Measurements from ENCODE around the gene WDR90. TPM values are rescaled to one million over a fixed set of nuclear protein-coding genes. Genes with fewer than 3 reads are reported as not detected.
A peak's percentile ranks its signal among the peaks of the same experiment; 100 is the strongest.

The WDR90 gene
- polyA plus RNA-seq, 1 donor (not counting 4 experiments of a cell fraction or from before 2014, with no cell fraction given): 5.9 TPM

DNA sequence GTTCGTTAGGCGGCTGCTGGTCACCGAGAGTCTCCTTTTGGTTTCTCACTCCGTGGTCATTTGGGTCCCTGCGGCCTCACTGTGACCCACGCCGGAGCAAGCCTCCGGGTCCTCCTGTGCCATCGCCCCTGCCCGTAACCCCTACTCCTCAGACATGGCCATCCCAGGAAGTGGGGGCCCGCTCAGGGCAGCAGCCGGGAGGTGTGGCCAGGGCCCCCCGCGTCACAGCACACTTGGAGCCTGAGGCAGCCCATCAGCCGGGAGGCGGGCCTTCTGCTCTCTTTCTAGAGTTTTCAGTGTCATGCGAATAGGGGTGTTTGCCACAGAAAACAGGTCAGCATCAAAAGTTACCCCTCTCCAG, 26.3 kb upstream of the WDR90 start:
- Histone ChIP-seq H3K4me3 (ENCODE audit: control insufficient read depth in 2 of 3, extremely low read depth in 1 of 3, insufficient read depth in 2 of 3, low read depth in 1 of 3, low read length in 3 of 3) (peak overlapping the region in 1 of 3 experiments; percentile 32), H3K9me3 (ENCODE audit: control insufficient read depth, low read depth, low read length) (no peaks in the 10 kb centered on the region), H3K9ac (ENCODE audit: control insufficient read depth, extremely low read depth, insufficient read depth, low read length) (peak overlapping the region; percentile 22), H3K27ac (ENCODE audit: control insufficient read depth, insufficient read depth, low read length) (no peak overlapping the region), H3K9me1 (ENCODE audit: control insufficient read depth, extremely low read depth, insufficient read depth, low read length) (no peaks in the 10 kb centered on the region), H4K20me1 (ENCODE audit: control insufficient read depth, extremely low read depth, insufficient read depth, low read length) (peaks cover 11% of the 10 kb centered on the region), H3K79me2 (ENCODE audit: control insufficient read depth, insufficient read depth, low read length) (no peaks in the 10 kb centered on the region), H3K27me3 (ENCODE audit: control insufficient read depth, extremely low read depth, insufficient read depth, low read length) (peaks cover 21% of the 10 kb centered on the region), H3K4me1 (ENCODE audit: control insufficient read depth, extremely low read depth, insufficient read depth, low read length) (peaks cover 32% of the 10 kb centered on the region), H2AFZ (ENCODE audit: control insufficient read depth, low read length) (no peak overlapping the region), H3K4me2 (ENCODE audit: control insufficient read depth, extremely low read depth, insufficient read depth, low read depth, low read length) (peak overlapping the region; percentile 84), H3K36me3 (ENCODE audit: control insufficient read depth in 2 of 2, extremely low read depth in 1 of 2, insufficient read depth in 2 of 2, low read length in 2 of 2) (peaks cover 2 to 3% of the 10 kb centered on the region in 2 experiments)
- dilution Hi-C loops (cut with MboI; ENCODE audit: extremely low pct_ligation_motif_present, low sequenced_read_pairs): no loop called here
- DNase-seq (ENCODE audit: low read depth, low spot score): no peak
- TF ChIP-seq EZH2 (IDR thresholded peaks at IDR 0.05; ENCODE audit: low read length): no peak
- TF ChIP-seq, protein P1, sequence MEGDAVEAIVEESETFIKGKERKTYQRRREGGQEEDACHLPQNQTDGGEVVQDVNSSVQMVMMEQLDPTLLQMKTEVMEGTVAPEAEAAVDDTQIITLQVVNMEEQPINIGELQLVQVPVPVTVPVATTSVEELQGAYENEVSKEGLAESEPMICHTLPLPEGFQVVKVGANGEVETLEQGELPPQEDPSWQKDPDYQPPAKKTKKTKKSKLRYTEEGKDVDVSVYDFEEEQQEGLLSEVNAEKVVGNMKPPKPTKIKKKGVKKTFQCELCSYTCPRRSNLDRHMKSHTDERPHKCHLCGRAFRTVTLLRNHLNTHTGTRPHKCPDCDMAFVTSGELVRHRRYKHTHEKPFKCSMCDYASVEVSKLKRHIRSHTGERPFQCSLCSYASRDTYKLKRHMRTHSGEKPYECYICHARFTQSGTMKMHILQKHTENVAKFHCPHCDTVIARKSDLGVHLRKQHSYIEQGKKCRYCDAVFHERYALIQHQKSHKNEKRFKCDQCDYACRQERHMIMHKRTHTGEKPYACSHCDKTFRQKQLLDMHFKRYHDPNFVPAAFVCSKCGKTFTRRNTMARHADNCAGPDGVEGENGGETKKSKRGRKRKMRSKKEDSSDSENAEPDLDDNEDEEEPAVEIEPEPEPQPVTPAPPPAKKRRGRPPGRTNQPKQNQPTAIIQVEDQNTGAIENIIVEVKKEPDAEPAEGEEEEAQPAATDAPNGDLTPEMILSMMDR (optimal IDR thresholded peaks at IDR 0.05 in 1 of 3, IDR thresholded peaks at IDR 0.05 in 1 of 3, conservative IDR thresholded peaks at IDR 0.05 in 1 of 3; ENCODE audit: extremely low read depth in 1 of 3, insufficient read depth in 2 of 3, low read length in 3 of 3): no peak
- no peak for FAIRE-seq

DNA sequence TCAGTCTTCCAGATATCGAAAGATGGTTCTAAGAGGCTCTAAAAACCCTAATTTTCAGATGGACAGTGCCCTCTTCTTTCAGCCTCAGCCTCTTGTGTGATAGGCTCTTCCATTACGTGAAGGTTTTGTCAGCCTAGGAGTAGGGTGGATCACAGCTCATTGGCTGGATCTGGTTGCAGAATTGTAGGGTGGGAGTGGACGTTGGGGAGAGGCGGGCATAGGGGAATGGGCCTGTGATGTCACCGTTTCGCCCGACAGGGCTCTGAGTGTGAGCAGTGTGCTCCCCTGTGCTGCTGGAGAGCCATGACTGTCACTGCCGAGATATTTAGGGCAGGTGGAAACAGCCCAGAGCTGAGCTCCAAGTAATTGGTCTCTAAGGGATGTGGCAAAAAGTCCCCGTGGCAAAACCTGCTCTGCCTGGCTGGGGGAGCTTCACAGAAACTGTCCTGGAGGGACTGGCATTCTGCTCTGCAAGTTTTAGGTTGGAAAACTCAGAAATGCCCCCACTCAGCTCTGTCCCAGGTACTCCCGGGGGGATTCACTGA, 24.6 kb upstream of the WDR90 start:
- dilution Hi-C loops (cut with MboI; ENCODE audit: extremely low pct_ligation_motif_present, low sequenced_read_pairs): no loop called here

More for the DNA sequence above, 24.6 kb upstream of the WDR90 start:
- Histone ChIP-seq H3K36me3 (ENCODE audit: control insufficient read depth in 2 of 2, extremely low read depth in 1 of 2, insufficient read depth in 2 of 2, low read length in 2 of 2) (peaks cover 2 to 3% of the 10 kb centered on the region in 2 experiments), H3K4me3 (ENCODE audit: control insufficient read depth in 2 of 3, extremely low read depth in 1 of 3, insufficient read depth in 2 of 3, low read depth in 1 of 3, low read length in 3 of 3) (no peak overlapping the region), H3K4me1 (ENCODE audit: control insufficient read depth, extremely low read depth, insufficient read depth, low read length) (peaks cover 32% of the 10 kb centered on the region), H3K79me2 (ENCODE audit: control insufficient read depth, insufficient read depth, low read length) (no peaks in the 10 kb centered on the region), H2AFZ (ENCODE audit: control insufficient read depth, low read length) (no peak overlapping the region), H3K27ac (ENCODE audit: control insufficient read depth, insufficient read depth, low read length) (no peak overlapping the region), H3K9me3 (ENCODE audit: control insufficient read depth, low read depth, low read length) (no peaks in the 10 kb centered on the region), H3K27me3 (ENCODE audit: control insufficient read depth, extremely low read depth, insufficient read depth, low read length) (peaks cover 19% of the 10 kb centered on the region), H3K4me2 (ENCODE audit: control insufficient read depth, extremely low read depth, insufficient read depth, low read depth, low read length) (no peak overlapping the region), H3K9ac (ENCODE audit: control insufficient read depth, extremely low read depth, insufficient read depth, low read length) (no peak overlapping the region), H3K9me1 (ENCODE audit: control insufficient read depth, extremely low read depth, insufficient read depth, low read length) (no peaks in the 10 kb centered on the region), H4K20me1 (ENCODE audit: control insufficient read depth, extremely low read depth, insufficient read depth, low read length) (peaks cover 11% of the 10 kb centered on the region)
- FAIRE-seq (no peak), DNase-seq (ENCODE audit: low read depth, low spot score) (no peak)
- no peak for TF ChIP-seq EZH2 (IDR thresholded peaks at IDR 0.05; ENCODE audit: low read length)
- TF ChIP-seq, protein P1 (optimal IDR thresholded peaks at IDR 0.05 in 1 of 3, IDR thresholded peaks at IDR 0.05 in 1 of 3, conservative IDR thresholded peaks at IDR 0.05 in 1 of 3; ENCODE audit: extremely low read depth in 1 of 3, insufficient read depth in 2 of 3, low read length in 3 of 3): no peak

All from keratinocyte (primary cell).